Inferior parietal cortex (tissue), 1 donor: ENCODE data around the gene FAM72B.
"Not testable (repeated sequence)": the region's sequence is repeated elsewhere in the genome, so short reads cannot be mapped to it uniquely, and the experiment has no call there.

Experiments
- DNase-seq: peaks from one replicate; pipeline ENCODE4 v3.0.0-alpha.2; 2016; ENCODE audit errors: extremely low spot score

Gene FAM72B

GRCh38 chr1:121200232-121200631, 16.1 kb upstream of the FAM72B start:
- not testable (repeated sequence) for DNase-seq

GRCh38 chr1:121199763-121200162, 15.6 kb upstream of the FAM72B start:
- DNase-seq: not testable (repeated sequence)

DNA sequence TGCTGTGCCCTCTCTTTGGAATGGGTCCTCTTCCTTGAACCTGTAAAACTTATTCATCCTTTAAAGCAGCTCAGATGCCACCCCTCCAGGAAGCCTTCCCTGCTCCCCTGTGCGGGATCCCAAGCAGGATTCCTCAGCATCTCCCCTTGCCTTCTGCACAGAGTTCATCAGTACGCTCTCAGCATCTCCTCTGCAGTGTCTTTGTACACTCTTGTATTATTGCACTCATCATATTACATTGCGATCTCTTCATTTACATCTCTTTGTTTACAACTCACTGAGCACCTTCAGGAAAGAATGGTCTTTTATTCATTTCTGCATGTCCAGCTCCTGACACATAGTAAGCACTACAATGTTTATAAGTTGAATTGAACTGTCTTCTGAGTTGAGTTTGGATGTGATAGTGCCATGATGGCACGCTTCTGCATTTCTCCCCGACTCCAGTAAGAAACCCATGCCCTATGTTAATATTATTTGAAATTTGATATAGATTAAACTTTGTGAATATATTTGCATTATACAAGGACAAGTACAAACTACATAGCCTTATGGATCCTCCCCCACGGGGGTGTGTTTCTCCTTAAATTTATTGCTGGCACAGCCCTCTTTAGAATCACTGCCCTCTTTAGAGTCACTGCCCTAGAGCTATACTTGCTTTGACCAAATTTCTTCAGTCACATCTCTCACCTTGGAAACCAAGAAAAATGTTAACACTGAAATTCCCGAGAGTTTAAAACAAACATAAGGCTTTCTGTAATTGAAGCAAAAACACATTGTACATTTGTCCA, 13.1 kb upstream of the FAM72B start:
- not testable (repeated sequence) for DNase-seq

DNA sequence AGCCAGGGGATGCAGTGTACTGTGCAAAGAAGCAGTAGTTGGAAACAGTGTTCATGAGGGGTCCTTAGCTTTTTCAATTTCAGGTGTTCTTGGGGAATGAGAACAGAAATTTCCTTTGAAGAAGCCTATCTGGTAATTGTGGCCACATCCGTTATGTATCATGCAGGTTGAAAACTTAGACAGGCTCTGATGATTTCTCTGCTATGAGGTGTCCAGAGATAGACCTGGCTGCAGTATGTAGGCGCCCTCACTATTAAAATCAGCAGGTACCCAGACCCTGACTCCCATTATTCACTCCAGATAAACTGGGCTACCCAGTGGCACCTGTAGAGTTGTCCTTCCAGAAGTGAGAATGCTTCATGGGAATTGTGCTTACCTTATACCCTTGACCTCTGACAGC, 8.4 kb upstream of the FAM72B start:
- DNase-seq: not testable (repeated sequence)

- not testable (repeated sequence) for DNase-seq
Observed at GRCh38 chr1:121187914-121188313, 3.8 kb upstream of the FAM72B start.

- DNase-seq: not testable (repeated sequence)
Observed at GRCh38 chr1:121186191-121186590, 2.1 kb upstream of the FAM72B start.

DNA sequence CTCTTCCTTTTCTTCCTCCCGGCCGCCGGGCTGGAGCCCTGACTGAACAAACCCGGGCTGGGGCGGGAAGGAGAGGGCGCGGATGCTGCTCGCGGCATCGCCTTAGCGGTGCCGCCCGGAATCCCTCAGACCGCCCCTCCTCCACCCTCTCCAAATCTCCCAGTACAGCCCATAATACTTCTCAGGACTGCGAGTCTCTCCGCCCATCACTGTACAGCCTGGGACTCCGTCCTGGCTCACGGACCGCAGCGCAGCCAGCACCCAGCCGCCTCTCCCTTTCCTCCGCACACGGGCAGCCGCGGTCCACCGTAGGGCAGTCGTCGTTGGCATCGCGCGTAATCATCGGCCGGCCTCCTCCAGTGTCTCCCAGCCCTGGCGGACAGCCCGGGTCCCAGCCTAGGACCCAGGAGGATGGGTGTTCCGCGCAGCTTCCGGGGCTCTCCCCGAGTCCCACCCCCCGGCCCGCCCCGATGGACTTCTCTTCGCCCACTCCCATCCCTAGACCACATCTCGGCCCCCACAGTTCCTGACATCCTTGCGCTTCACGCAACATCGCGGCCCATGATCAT, 1.1 kb upstream of the FAM72B start:
- DNase-seq: not testable (repeated sequence)

GRCh38 chr1:121183867-121184266, 273 bp downstream of the FAM72B start:
- not testable (repeated sequence) for DNase-seq

GRCh38 chr1:121178197-121178596, 5.9 kb downstream of the FAM72B start:
- DNase-seq: not testable (repeated sequence)

DNA sequence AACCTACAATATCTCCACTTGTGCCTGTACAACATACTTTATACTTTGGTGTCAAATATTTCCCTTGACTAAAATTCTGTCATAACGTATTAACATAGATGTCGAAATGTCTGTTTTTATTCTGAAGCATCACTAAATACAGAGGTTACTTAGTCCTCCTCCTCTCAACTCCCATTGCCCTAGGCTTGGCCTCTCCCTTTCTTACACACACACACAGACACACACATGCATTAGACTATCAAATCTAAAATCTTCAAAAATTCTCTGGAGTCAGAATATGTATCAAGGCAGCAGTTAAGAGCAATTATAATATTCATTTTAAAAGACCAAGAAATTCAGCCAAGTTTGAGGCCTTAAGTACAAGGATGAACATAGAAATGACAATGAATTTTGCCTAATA, 7.5 kb downstream of the FAM72B start:
- not testable (repeated sequence) for DNase-seq

- not testable (repeated sequence) for DNase-seq
Observed at GRCh38 chr1:121168152-121168668, 15.9 kb downstream of the FAM72B start.

DNA sequence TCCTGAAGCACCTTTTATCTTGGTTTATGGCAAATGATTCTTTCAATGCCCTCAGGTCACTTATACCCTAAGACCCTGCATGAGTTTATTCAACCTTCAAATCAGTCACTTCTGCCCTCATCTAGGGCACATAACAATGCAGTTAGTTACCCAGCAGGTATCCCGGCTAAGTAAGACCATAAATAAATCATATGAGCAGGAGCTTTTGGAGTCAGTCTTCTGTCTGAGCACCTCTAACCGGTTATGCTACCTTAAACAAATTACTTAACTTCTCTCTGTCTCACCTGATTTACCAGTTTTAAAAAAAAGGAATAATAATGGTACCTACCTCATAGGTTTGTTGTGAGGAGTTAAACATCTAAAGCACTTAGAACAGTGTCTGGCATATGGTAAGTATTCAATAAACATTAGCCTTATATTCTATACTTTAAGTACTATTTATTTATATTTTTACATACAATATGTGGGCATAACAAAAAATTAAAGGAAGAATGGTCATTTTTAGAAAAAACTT, 16.9 kb downstream of the FAM72B start:
- not testable (repeated sequence) for DNase-seq

GRCh38 chr1:121165296-121165695, 18.8 kb downstream of the FAM72B start:
- DNase-seq: not testable (repeated sequence)

GRCh38 chr1:121163850-121164757, 20.0 kb downstream of the FAM72B start:
- not testable (repeated sequence) for DNase-seq

GRCh38 chr1:121161199-121161901, 22.8 kb downstream of the FAM72B start:
- DNase-seq: not testable (repeated sequence)

DNA sequence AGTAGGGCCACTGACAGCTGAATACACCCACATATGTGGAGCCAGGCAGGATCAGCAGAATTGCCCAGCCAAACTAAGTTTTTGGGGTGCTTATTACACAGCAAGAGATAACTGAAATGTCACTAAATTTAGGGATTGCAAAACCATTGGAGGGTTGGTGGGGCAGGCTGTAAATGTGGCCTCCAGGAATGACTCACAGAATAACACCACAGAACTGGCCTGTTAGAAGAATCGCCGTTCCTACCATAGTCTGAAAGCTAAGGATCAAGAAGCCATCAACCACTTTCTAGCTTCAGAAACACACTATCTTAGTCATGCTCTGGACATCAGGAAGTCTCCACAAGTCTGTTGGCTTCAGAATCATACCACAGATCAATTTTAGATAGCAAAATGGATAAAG, 24.0 kb downstream of the FAM72B start:
- DNase-seq: not testable (repeated sequence)

DNA sequence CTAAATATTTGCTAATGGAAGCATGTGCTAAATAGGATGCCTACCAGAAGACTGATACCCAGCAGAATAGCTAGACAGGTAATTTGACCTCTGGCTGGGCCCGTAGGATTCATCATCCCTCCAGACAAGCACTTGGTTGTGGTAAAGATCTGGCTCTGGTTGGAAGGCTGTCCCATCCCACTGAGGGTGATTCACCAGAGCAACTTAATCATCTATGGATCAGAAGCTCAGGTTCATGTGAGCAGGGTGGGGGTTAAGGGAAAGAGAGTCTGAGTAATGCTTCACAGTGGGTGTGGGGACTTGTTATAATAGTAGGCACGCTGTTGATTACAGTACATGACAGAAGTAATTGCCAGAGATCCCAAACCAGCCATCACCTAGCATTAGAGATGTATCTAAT, 26.5 kb downstream of the FAM72B start:
- DNase-seq: not testable (repeated sequence)

DNA sequence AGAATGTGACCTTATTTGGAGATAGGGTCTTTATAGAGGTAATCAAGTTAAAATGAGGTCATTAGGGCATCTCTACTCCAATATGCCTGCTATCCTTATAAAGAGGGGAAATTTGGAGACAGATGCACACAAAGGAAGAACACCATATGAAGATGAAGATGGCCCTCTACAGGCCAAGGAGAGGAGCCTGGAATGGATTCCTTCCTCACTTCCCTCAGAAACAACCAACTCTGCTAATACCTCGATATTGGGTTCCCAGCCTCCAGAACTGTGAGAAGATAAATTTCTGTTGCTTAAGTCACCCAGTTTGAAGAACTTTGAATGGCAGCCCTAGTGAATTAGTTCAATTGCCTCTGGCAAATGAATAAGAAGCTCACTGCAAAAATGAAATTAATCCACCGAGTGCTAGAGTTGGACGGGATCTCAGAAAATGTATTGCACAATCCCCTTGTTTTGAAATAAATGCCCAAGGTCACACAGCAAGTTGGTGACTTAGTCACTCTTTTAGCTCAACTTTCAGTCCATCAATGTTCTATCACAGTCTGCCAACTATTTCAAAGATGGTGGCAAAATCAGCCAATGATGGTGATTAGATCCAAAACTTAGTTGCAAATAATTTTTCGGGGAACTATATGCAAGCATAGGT, 27.1 kb downstream of the FAM72B start:
- not testable (repeated sequence) for DNase-seq

GRCh38 chr1:121155671-121156358, 28.3 kb downstream of the FAM72B start:
- peak; percentile 5 for DNase-seq

DNA sequence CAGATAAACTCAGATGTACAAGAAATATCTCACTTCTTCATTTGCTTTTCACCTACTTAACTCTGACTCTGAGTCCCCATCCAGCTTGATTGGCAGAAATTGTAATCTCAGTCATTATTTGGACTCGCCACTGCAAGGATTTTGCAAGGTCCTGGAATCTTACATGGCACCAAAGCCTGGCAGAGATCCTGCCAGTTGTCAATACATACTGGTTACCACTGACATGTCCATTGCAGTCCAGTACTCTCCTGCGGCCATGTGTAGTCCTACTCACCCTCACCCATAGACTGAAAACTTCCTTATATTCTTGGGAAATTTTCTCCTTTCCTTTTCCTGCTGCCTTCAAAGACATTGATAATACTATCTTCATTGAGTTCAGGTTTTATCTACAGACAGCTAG, 29.3 kb downstream of the FAM72B start:
- not testable (repeated sequence) for DNase-seq
